HG03558 (cell line): ENCODE measurements around the gene DENND6B.

Experiments
- ATAC-seq: cut with Tn5 transposase; IDR thresholded peaks from one replicate; pipeline ENCODE4 v1.9.1; 2021; ENCODE audit warnings: moderate number of reproducible peaks; ENCODE audit not compliant: unreplicated experiment; ENCODE audit errors: extremely low read depth

The DENND6B gene

DNA sequence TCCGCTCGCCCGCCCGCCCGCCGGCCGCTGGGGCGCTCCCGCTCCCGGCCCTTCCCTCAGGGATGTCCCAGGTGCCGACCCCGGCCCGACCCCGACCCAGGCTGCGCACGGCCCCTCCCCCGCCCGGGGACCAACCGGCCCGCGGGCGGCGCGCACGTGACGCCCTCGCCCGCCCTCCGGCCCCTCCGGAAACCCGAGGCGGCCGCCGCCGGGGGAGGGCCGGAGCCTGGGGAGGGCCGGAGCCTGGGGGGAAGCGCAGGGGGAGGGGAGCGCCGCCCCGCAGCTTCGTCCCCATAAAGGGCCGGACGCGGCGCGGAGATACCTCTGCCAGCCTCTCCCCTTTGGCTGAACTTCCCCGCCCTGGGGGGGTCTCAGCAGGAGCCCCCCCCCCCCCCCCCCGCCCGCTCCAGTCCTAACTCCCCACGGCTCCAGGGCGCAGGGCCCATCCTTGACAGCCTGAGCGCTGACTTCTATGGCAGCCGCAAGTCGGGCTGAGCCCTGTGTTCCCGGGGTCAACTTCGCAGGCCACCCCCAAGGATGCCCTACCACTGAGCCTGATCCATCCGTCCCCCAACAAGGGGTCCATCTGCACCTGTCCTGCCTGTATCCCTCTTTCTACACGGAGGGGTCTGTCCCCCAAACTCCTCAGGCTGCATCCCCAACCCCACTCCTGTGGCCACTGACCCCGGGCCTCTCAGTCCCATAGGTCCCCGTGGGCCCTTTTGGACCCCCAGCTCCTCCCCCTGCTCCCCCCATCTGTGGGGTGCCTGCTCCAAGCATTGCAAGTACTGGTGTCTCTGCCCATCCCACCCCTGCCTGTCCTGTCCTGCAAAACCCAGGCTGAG, 65.0 kb downstream of the DENND6B start, which contains the start of gene MAPK12:
TSS of gene MAPK12 (minus strand) at position 69 of the 845 bp plus-strand sequence. CDS start 174 bp downstream, outside the sequence.
- no peak for ATAC-seq

DNA sequence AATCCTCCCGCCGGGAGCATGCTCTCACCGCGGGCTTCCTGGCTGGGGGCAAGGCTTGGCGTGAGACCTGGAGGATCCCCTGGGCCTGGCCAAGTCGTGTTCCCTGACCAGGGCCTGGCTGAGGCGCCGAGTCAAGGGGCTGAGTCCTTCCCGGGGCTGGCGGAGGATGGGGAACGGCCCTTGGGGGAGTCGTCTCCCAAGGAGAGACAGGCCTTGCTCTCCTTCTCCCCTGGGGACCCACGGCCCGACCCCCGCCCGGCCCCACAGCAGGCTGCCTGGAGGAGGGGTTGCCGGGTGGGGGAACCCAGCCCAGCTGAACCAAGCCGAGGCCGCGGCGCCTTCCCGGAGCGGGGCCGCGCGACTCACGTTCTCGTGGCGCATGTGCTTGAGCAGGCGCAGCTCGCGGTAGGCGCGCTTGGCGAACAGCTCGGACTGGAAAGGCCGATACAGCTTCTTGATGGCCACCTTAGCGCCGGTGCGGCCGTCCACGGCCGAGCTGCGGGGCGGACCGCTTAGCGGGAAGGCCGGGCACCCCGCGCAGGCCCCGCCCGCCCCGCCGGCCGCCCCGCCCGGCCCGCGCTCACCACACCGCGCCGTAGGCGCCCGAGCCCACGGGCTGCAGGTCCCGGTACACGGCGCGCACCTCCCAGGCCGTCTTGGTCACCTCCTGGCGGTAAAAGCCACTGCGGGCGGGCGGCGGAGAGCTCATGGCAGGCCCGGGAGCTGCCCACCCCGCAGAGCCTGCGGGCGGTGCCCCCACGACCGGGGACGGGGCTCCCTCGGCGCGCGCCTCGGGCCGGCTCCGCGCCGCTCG, 65.8 kb downstream of the DENND6B start:
- ATAC-seq: no peak

- ATAC-seq: no peak
Measured at GRCh38 chr22:50260434-50260800, 66.4 kb downstream of the DENND6B start.

- no peak for ATAC-seq
Measured at GRCh38 chr22:50259302-50259701, 67.5 kb downstream of the DENND6B start.
